Activated CD8-positive, alpha-beta T cell treated with anti-CD3 and anti-CD28 coated beads, Interleukin-2, amount 10 ng/mL, durations not matched to agents 7 days and 5 days (primary cell): ENCODE measurements around the gene ZNF683. TPM values are rescaled to one million over a fixed set of nuclear protein-coding genes. Genes with fewer than 3 reads are reported as not detected.

ENCODE experiments used
- ATAC-seq: fragments of 150-1000 bp; cut with Tn5 transposase; one replicate; pipeline ENCODE4 v1.10.0; 2021; ENCODE audit warnings: moderate library complexity
- CTCF ChIA-PET: fragments of 350-600 bp; sonication (Branson Sonifier 250); formaldehyde crosslinking; loops from one replicate; lab custom pipeline; 2021; ENCODE audit warnings: antibody characterized with exemption; lab: Charles Lee
- POLR2A ChIA-PET: fragments of 350-600 bp; sonication (Branson Sonifier 250); formaldehyde crosslinking; loops from one replicate; lab custom pipeline; 2021; ENCODE audit warnings: antibody characterized with exemption; lab: Charles Lee
- DNase-seq: peaks from one replicate; pipeline ENCODE4 v3.0.0-alpha.2; 2020
- H3K27ac Mint-ChIP-seq: one replicate; pipeline ENCODE4 v1.8.0; 2021; ENCODE audit warnings: mild to moderate bottlenecking, mixed read lengths
- H3K27me3 Mint-ChIP-seq: one replicate; pipeline ENCODE4 v1.8.0; 2021; ENCODE audit warnings: low read depth, mixed read lengths
- H3K36me3 Mint-ChIP-seq: one replicate; pipeline ENCODE4 v1.8.0; 2021; ENCODE audit warnings: low read depth, mixed read lengths
- H3K4me1 Mint-ChIP-seq: one replicate; pipeline ENCODE4 v1.8.0; 2021; ENCODE audit warnings: low read depth, mixed read lengths
- H3K4me3 Mint-ChIP-seq: one replicate; pipeline ENCODE4 v1.8.0; 2021; ENCODE audit warnings: mild to moderate bottlenecking, mixed read lengths
- H3K9me3 Mint-ChIP-seq: one replicate; pipeline ENCODE4 v1.8.0; 2022; ENCODE audit warnings: mixed read lengths; ENCODE audit not compliant: insufficient read depth
- total RNA-seq, 2 experiments: library from RNA; stranded (reverse); gene quantifications; one replicate each; pipeline ENCODE4 v1.2.3, GENCODE V29; 2021

The ZNF683 gene
- total RNA-seq, 2 experiments from 2014 or later: 24.0 to 26.6 TPM

- no peaks in the 10 kb centered on the region for H3K27me3 Mint-ChIP-seq
- H3K36me3 Mint-ChIP-seq: peaks cover 54% of the 10 kb centered on the region
Observed at GRCh38 chr1:26318338-26319064, 54.0 kb downstream of the ZNF683 start.

GRCh38 chr1:26317612-26318337, 54.8 kb downstream of the ZNF683 start, which contains the start of gene CD52:
CD52 (plus strand) TSS chr1:26317958; CDS start chr1:26318018, 60 bp downstream.
- Mint-ChIP-seq H3K4me3 (peak within 1 kb of the TSS; percentile 84), H3K27me3 (no peaks in the 10 kb centered on the region), H3K27ac (peak within 1 kb of the TSS; percentile 78), H3K36me3 (peaks cover 47% of the 10 kb centered on the region), H3K9me3 (no peaks in the 10 kb centered on the region), H3K4me1 (peaks cover 71% of the 10 kb centered on the region)
- peak; percentile 92 for DNase-seq
- ATAC-seq: peak; percentile 83
- ChIA-PET POLR2A (interaction anchor here (0.7 to 10.8 kb wide), 10 partner anchors 8 to 98 kb away, joined by 3 to 409 read pairs (median 4); partner anchors contain the start of genes CEP85, SH3BGRL3 and UBXN11), CTCF (interaction anchor here (0.6 to 11.5 kb wide), 22 partner anchors 10 to 192 kb away, joined by 3 to 591 read pairs (median 4); partner anchors contain the start of genes CEP85, DHDDS, SH3BGRL3 and UBXN11)

More at GRCh38 chr1:26318338-26319064, 54.0 kb downstream of the ZNF683 start:
- no peak for ATAC-seq
- Mint-ChIP-seq H3K4me3 (peak overlapping the region; percentile 84), H3K27ac (peak overlapping the region; percentile 78), H3K4me1 (peaks cover 72% of the 10 kb centered on the region), H3K9me3 (no peaks in the 10 kb centered on the region)
- POLR2A ChIA-PET: interaction anchor here (0.7 to 10.8 kb wide), 9 partner anchors 8 to 98 kb away, joined by 3 to 409 read pairs (median 6); partner anchors contain the start of genes CEP85, SH3BGRL3 and UBXN11
- CTCF ChIA-PET: interaction anchor here (0.6 to 11.5 kb wide), 22 partner anchors 10 to 192 kb away, joined by 3 to 591 read pairs (median 4); partner anchors contain the start of genes CEP85, DHDDS, SH3BGRL3 and UBXN11
- DNase-seq: peak; percentile 44

GRCh38 chr1:26317146-26317545, 55.4 kb downstream of the ZNF683 start:
- Mint-ChIP-seq H3K27ac (peak overlapping the region; percentile 78), H3K9me3 (no peaks in the 10 kb centered on the region), H3K36me3 (peaks cover 41% of the 10 kb centered on the region), H3K27me3 (no peaks in the 10 kb centered on the region), H3K4me1 (peaks cover 65% of the 10 kb centered on the region), H3K4me3 (peak overlapping the region; percentile 84)
- ChIA-PET POLR2A (interaction anchor here (0.9 to 10.8 kb wide), 9 partner anchors 8 to 83 kb away, joined by 3 to 409 read pairs (median 6); partner anchors contain the start of genes CEP85, SH3BGRL3 and UBXN11), CTCF (interaction anchor here (1.0 to 11.5 kb wide), 14 partner anchors 9 to 115 kb away, joined by 3 to 591 read pairs (median 6); partner anchors contain the start of genes CEP85, DHDDS, SH3BGRL3 and UBXN11)
- DNase-seq: no peak
- ATAC-seq: no peak

GRCh38 chr1:26315874-26316850, 56.4 kb downstream of the ZNF683 start:
- Mint-ChIP-seq H3K4me1 (peaks cover 61% of the 10 kb centered on the region), H3K4me3 (peak overlapping the region; percentile 84), H3K27me3 (no peaks in the 10 kb centered on the region), H3K36me3 (peaks cover 32% of the 10 kb centered on the region), H3K27ac (peak overlapping the region; percentile 75), H3K9me3 (no peaks in the 10 kb centered on the region)
- ATAC-seq (no peak), DNase-seq (no peak)
- POLR2A ChIA-PET: interaction anchor here (1.3 to 10.8 kb wide), 3 partner anchors 9 to 63 kb away, joined by 3 to 409 read pairs (median 51); partner anchors contain the start of genes SH3BGRL3 and UBXN11
- CTCF ChIA-PET: interaction anchor here (1.1 to 11.5 kb wide), 10 partner anchors 8 to 101 kb away, joined by 4 to 591 read pairs (median 7); partner anchors contain the start of genes CEP85, SH3BGRL3 and UBXN11

GRCh38 chr1:26314501-26314900, 58.0 kb downstream of the ZNF683 start:
- H3K4me3 Mint-ChIP-seq: peak overlapping the region; percentile 9
- H3K4me1 Mint-ChIP-seq: peaks cover 52% of the 10 kb centered on the region
- peak overlapping the region; percentile 75 for H3K27ac Mint-ChIP-seq

More at GRCh38 chr1:26314501-26314900, 58.0 kb downstream of the ZNF683 start:
- no peaks in the 10 kb centered on the region for H3K27me3 Mint-ChIP-seq
- no peak for ATAC-seq
- no peak for DNase-seq
- H3K9me3 Mint-ChIP-seq: no peaks in the 10 kb centered on the region
- CTCF ChIA-PET: interaction anchor here (0.6 to 11.5 kb wide), 9 partner anchors 8 to 103 kb away, joined by 3 to 591 read pairs (median 6); partner anchors contain the start of genes CEP85, SH3BGRL3 and UBXN11
- POLR2A ChIA-PET: interaction anchor here (1.1 to 10.8 kb wide), 2 partner anchors 12 to 31 kb away, joined by 3 to 409 read pairs; partner anchors contain the start of gene SH3BGRL3
- H3K36me3 Mint-ChIP-seq: peaks cover 20% of the 10 kb centered on the region

Other genes with a start within 250 kb of the ZNF683 start
- not detected for gene FAM110D, start 213.7 kb downstream of the ZNF683 start, total RNA-seq
- gene C1orf232, start 203.8 kb downstream of the ZNF683 start, total RNA-seq: not detected
- 10 to 100 TPM; 28.4 to 31.1 TPM for gene ZNF593, start 202.8 kb downstream of the ZNF683 start, total RNA-seq
- gene ZNF593OS, start 200.9 kb downstream of the ZNF683 start, total RNA-seq: not detected
- gene CNKSR1, start 195.3 kb downstream of the ZNF683 start, total RNA-seq: 1 to 10 TPM; 1.4 to 2.2 TPM
- not detected for gene CATSPER4, start 182.1 kb downstream of the ZNF683 start, total RNA-seq
- gene CEP85, start 138.6 kb downstream of the ZNF683 start, total RNA-seq: 10 to 100 TPM; 48.7 to 49.1 TPM
- gene SH3BGRL3, start 92.7 kb downstream of the ZNF683 start, total RNA-seq: 100 to 1,000 TPM; 795 to 814 TPM
- 10 to 100 TPM; 34.4 to 40.9 TPM for gene UBXN11, start 66.1 kb downstream of the ZNF683 start, total RNA-seq
- 1,000 to 10,000 TPM; 1,112 to 1,180 TPM for gene CD52, start 54.8 kb downstream of the ZNF683 start, total RNA-seq
- 1 to 10 TPM; 7.6 to 8.7 TPM for gene CRYBG2, start 18.6 kb downstream of the ZNF683 start, total RNA-seq
- not detected for gene LIN28A, start 38.1 kb upstream of the ZNF683 start, total RNA-seq
- gene DHDDS, start 59.6 kb upstream of the ZNF683 start, total RNA-seq: 10 to 100 TPM; 48.3 to 49.5 TPM
- gene HMGN2, start 99.7 kb upstream of the ZNF683 start, total RNA-seq: 1,000 to 10,000 TPM; 1,268 to 1,303 TPM
- gene RPS6KA1, start 157.0 kb upstream of the ZNF683 start, total RNA-seq: 100 to 1,000 TPM; 179 to 193 TPM